HG03060 (cell line): ENCODE measurements around the gene IMMP2L.
"Not testable (repeated sequence)": the region's sequence is repeated elsewhere in the genome, so short reads cannot be mapped to it uniquely, and the experiment has no call there.

ENCODE experiments used
- ATAC-seq: cut with Tn5 transposase; IDR thresholded peaks from one replicate; pipeline ENCODE4 v1.9.1; 2021; ENCODE audit warnings: low read depth, moderate number of reproducible peaks; ENCODE audit not compliant: unreplicated experiment

IMMP2L gene

DNA sequence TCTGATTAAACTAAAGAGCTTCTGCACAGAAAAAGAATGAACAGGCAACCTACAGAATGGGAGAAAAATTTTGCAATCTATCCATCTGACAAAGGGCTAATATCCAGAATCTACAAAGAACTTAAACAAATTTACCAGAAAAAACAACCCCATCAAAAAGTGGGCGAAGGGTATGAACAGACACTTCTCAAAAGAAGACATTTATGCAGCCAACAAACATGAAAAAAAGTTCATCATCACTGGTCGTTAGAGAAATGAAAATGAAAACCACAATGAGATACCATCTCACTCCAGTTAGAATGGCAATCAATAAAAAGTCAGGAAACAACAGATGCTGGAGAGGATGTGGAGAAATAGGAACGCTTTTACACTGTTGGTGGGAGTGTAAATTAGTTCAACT lies 273.9 kb downstream of the IMMP2L start:
- ATAC-seq, result not testable (repeated sequence)

DNA sequence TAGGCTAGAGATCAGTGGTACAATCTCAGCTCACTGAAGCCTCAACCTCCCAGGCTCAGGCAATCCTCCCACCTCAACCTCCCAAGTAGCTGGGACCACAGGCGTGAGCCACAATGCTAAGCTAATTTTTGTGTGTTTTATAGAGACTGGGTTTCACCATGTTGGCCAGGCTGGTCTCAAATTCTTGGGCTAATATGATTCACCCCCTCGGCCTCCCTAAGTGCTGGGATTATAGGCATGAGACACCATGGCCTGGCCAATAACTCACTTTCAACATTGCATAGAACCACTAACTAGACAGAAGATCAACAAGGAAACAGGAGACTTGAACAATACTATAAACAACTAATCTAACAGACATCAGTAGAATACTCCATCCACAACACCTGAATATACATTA lies 279.7 kb downstream of the IMMP2L start:
- no peak for ATAC-seq

- ATAC-seq, result no peak
Observed at GRCh38 chr7:111274857-111275256, 287.4 kb downstream of the IMMP2L start.

DNA sequence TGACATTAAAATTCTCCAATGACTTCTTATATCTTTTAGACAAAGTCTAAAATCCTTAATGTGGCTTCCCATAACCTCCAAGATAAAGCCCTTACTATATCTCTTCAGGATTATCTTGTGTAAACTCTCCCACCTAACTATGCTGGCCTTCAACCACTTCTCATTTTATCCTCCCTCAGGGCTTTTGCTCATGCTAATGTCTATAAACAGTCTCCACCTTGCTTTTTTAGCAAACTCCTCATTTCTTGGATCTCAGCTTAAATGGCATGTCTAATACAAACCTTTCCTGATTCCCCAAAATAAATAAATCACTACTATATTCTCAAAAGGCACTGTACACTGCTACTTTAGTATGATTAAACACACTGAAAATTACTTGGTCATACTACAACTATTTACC lies 290.2 kb downstream of the IMMP2L start:
- ATAC-seq, result no peak

DNA sequence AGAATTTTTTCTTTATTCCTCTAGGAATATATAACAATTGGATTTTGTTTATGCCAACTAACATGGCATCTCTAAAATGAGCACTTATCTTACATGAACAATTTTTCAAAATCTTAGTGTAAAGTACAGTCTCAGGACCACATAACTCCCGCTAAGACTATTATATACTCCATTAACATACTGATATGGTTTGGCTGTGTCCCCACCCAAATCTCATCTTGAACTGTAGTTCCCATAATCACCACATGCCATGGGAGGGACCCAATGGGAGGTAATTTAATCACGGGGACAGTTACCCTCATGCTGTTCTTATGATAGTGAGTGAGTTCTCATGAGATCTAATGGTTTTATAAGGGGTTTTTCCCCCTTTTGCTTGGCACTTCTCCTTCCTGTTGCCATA lies 291.5 kb downstream of the IMMP2L start:
- not testable (repeated sequence) for ATAC-seq

DNA sequence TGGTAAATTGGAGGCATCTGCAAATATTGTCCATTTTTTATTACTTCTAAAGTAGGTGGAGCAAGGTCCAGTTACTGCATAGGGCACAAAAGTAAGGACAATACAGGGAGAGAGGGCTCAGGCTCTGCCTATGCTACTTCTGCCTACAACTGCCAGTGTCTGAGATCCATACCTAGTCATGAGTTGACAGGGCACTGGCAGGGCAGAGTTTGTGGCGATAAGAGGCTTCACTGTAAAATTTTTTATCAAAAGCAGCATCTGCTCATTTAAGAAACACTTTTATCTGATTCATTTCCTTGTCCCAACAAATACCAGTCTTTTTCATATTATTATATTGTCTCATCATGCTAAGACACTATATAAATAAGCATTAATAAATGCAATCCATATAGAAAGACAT lies 293.4 kb downstream of the IMMP2L start:
- ATAC-seq, result no peak

DNA sequence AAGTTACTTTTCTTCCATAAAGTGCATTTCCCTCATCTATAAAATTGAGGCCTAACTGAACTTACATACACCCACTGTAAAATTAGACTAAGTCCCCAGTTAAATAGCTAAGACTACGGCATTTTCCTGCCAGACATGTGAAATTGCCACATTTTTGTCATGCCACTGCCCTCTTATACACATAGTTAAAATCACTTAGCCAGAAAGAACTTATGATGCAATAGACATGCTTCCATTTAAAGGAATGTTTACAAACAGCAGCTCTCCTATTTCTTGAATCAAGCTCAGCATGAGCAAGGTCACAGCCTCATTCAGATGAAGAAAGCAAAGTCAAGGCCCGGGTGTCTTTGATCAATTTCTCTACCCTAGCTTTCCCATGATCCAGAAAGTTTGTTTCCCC lies 295.7 kb downstream of the IMMP2L start:
- ATAC-seq, result no peak

DNA sequence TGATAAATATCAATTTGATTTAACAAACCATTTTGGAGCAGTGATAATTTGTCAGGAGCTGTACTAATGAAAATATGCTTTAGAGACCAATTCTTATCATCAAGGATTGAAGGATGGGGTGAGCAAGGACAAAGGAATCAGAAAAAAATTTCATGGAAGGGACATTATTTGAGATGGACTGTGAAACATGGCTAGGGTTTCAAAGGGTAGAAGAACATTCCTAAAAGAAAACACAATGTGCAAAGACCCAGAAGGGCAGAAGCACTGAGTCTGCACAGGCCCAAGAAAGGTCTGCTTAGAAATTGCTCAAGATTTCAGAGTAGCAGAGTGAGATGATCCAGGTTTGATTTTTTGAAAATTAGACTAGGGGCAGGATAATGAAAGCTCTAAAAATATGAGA lies 296.9 kb downstream of the IMMP2L start:
- ATAC-seq, result no peak

DNA sequence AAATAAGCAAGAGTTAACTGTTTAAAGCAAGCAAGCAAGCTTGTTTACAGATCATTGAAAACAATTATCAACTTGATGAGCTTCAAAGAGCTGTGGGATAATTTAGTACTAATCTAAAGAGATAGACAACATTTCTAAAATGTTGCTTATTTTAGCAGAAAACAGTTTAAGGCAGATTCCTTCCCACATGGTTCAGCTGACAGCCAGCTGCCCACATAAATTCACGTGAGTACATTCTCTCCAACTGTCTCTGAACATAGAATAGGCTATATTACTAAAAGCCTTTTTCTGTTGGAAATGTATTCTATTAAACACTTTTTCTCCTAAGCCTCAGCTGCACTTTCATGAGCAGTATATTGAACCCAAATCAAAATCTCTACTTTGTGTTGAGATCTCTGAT lies 297.3 kb downstream of the IMMP2L start:
- no peak for ATAC-seq

GRCh38 chr7:111264111-111264868 lies 298.0 kb downstream of the IMMP2L start:
- no peak for ATAC-seq

DNA sequence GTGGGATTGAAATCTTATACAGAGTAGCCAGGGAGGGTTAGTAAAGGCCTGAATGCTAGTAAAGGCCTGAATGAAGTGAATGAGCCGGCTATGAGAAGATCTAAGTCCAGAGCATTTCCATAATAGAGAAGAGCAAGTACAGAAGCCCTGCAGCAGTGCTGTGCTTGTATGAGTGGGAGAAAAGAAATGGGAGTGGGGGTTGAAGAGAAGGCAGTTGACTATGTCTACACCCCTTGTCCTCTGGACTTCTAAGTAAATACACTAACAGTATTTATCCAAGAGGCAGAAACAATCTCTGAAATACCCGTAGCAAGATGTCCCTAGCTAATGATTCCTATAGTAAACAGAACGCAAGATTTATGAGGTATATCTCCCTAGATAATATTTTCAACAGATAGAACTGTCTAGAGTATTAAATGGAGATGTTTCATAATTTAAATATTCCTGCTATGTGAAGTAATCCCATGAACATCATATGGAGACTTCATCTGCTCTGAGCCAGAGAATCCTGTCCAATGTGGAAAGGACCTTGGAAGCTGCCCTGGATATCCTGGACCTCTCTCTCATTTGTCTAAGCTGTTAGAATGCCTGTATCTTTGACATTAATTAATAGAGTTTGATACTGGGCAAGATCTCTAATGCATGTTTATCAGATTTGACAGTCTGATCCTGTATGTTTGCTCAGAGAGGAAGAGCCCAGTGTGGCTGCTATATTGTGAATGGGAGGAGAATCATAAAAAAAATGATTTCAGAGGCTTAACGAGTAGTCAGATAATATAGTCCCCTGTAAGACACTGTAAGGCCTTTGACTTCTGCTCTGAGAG lies 299.8 kb downstream of the IMMP2L start:
- no peak for ATAC-seq

DNA sequence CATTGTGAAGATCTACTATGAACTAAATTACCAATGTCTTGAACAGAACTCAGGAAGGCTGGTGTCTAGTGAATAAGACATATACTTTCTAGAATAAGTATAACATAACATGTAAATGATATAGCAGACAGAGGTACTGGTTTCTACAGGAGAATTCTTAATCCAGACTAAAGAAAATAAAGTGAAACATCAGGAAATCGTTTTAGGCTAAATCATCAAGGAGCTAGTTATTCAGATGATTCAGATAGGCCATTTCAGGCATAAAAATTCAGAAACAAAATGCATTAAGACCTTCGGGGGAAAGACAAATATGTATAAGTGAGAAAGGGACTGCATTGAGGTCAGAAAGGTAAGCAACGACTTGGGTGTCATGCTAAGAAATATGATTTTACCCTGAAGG lies 300.8 kb downstream of the IMMP2L start:
- no peak for ATAC-seq

DNA sequence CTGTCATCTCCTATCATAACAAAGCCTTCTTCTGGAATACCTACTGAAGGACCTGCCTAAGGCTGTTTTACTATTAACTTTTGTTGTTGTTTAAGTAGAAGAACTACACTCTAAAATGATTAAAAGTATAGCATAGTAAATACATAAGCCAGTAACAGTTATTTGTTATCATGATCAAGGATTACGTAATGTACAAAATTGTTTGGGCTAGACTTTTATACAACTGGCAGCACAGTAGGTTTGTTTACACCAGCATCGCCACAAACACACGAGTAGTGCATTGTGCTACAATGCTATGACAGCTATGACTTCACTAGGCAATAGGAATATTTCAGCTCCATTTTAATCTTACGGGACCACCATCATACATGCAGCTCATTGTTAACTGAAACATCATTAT lies 302.3 kb downstream of the IMMP2L start:
- no peak for ATAC-seq

GRCh38 chr7:111256391-111256790 lies 305.9 kb downstream of the IMMP2L start:
- no peak for ATAC-seq

DNA sequence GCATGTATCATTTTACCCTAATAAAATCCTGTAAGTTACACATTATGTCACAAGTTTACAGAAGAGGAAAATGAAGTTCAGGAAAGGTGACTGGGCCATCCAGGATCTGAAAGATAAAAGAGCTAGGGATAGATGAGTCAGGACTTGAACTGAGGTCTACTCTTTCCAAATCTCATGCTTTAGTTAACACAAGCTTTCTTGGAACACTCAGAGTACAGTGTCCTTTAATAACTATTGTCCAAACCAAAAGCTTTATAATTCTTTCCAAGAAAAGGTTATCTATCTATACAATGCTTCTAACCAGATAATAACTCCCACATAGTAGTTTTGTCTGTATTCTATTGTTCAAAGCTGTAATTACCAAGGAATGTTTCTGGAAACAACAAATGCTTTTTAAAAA lies 306.7 kb downstream of the IMMP2L start:
- no peak for ATAC-seq

DNA sequence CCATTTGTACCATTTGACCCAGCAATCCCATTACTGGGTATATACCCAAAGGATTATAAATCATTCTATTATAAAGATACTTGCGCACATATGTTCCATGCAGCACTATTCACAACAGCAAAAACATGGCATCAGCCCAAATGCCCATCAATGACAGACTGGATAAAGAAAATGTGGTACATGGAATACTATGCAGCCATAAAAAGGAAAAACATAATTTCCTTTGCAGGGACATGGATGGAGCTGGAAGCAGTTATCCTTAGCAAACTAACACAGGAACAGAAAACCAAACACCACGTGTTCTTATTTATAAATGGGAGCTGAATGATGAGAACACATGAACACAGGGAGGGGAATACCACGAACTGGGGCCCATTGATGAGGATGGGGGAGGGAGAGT lies 310.9 kb downstream of the IMMP2L start:
- ATAC-seq, result not testable (repeated sequence)

DNA sequence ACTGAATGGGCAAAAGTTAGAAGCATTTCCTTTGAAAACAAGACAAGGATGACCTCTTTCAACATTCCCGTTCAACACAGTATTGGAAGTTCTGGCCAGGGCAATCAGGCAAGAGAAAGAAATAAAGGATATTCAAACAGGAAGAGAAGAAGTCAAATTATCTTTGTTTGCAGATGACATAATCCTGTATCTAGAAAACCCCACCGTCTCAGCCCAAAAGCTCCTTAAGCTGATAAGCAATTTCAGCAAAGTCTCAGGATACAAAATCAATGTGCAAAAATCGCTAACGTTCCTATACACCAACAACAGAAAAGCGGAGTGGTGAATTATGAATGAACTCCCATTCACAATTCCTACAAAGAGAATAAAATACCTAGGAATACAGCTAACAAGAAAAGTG lies 312.5 kb downstream of the IMMP2L start:
- ATAC-seq, result not testable (repeated sequence)

GRCh38 chr7:111242141-111242755 lies 320.0 kb downstream of the IMMP2L start:
- no peak for ATAC-seq

- ATAC-seq, result no peak
Observed at GRCh38 chr7:111240371-111240770, 321.9 kb downstream of the IMMP2L start.

- no peak for ATAC-seq
Observed at GRCh38 chr7:111239437-111239836, 322.9 kb downstream of the IMMP2L start.

DNA sequence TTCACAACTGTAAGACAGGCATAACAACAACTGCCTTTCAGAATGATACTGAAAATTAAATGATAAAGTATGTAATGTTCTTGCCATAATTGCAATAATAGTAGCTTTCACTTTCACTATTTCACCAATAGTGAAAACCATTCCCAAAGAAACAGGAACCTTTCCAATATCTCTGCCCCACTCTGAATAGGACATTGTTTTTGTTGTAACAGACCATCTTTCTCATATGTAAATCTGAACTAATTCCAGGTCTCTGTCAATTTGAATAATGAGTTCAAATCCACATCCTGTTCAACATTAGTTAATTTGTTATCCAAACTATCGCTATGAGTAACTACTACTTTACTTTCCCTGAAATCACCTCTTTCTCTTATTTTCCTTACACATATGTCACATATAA lies 323.4 kb downstream of the IMMP2L start:
- ATAC-seq, result no peak

- no peak for ATAC-seq
Observed at GRCh38 chr7:111235709-111236108, 326.6 kb downstream of the IMMP2L start.
